Stimulated activated CD8-positive, alpha-beta memory T cell treated with anti-CD3 and anti-CD28 coated beads, Interleukin-15, amount 100 ng/mL, for 48 hours (primary cell): ENCODE measurements around the gene SPR.
A peak's percentile ranks its signal among the peaks of the same experiment; 100 is the strongest.

Experiments used
- DNase-seq, 2 donors: peaks; one replicate each; pipeline ENCODE4 v3.0.0-alpha.2; 2020; ENCODE audit warnings: low read depth in 2 of 2

SPR gene

GRCh38 chr2:72887032-72887739 lies at the start of gene SPR:
Gene SPR, plus strand, starts transcription at chr2:72887408. Its CDS starts 25 bp downstream, at chr2:72887433.
- peak; percentile 53 to 55 for DNase-seq

- DNase-seq: no peak
Measured at GRCh38 chr2:72840066-72840465, 47.1 kb upstream of the SPR start.

- DNase-seq: no peak
Measured at GRCh38 chr2:72841462-72842125, 45.6 kb upstream of the SPR start.

GRCh38 chr2:72843301-72843700 lies 43.9 kb upstream of the SPR start:
- DNase-seq: no peak

GRCh38 chr2:72846171-72847095 lies 40.8 kb upstream of the SPR start:
- DNase-seq: no peak

GRCh38 chr2:72847534-72848315 lies 39.5 kb upstream of the SPR start:
- no peak for DNase-seq

- no peak for DNase-seq
Measured at GRCh38 chr2:72848436-72849137, 38.6 kb upstream of the SPR start.

GRCh38 chr2:72849138-72849462 lies 38.1 kb upstream of the SPR start:
- DNase-seq: no peak

- no peak for DNase-seq
Measured at GRCh38 chr2:72851333-72851732, 35.9 kb upstream of the SPR start.

- DNase-seq: peak; percentile 23 to 24
Measured at GRCh38 chr2:72859831-72860262, 27.4 kb upstream of the SPR start.

- DNase-seq: peak; percentile 72 to 78
Measured at GRCh38 chr2:72862239-72862988, 24.8 kb upstream of the SPR start.

- no peak for DNase-seq
Measured at GRCh38 chr2:72863046-72863445, 24.2 kb upstream of the SPR start.

GRCh38 chr2:72864500-72864899 lies 22.7 kb upstream of the SPR start:
- DNase-seq: peak in 1 of 2 donors; percentile 28

- no peak for DNase-seq
Measured at GRCh38 chr2:72871060-72871459, 16.1 kb upstream of the SPR start.

GRCh38 chr2:72871880-72872279 lies 15.3 kb upstream of the SPR start:
- no peak for DNase-seq

GRCh38 chr2:72883356-72883962 lies 3.7 kb upstream of the SPR start:
- DNase-seq: no peak

GRCh38 chr2:72886505-72887031 lies 640 bp upstream of the SPR start:
- no peak for DNase-seq

- peak; percentile 20 to 29 for DNase-seq
Measured at GRCh38 chr2:72887740-72888437, 681 bp downstream of the SPR start.
